ENCODE measurements around the gene NR6A1. TPM values are rescaled to one million over a fixed set of nuclear protein-coding genes. Genes with fewer than 3 reads are reported as not detected.
"Not testable (repeated sequence)": the region's sequence is repeated elsewhere in the genome, so short reads cannot be mapped to it uniquely, and the experiment has no call there.

The NR6A1 gene
- total RNA-seq, 1 experiment from 2014 or later = 0.91 TPM

GRCh38 chr9:124618476-124618875 lies 152.6 kb downstream of the NR6A1 start:
- DNase-seq (ENCODE audit: unreplicated experiment) = no peak
- no peaks in the 10 kb centered on the region for H3K36me3 Mint-ChIP-seq (ENCODE audit: insufficient read depth, unreplicated experiment)
- no peak for TF ChIP-seq CTCF (IDR thresholded peaks at IDR 0.05; ENCODE audit: unreplicated experiment)
- no peak overlapping the region for H3K4me3 Mint-ChIP-seq (ENCODE audit: unreplicated experiment)
- POLR2A ChIA-PET = interaction anchor here (1.7 to 2.3 kb wide), 2 partner anchors 34 to 40 kb away, joined by 6 to 11 read pairs; no protein-coding TSS in a partner anchor
- H3K27me3 Mint-ChIP-seq (ENCODE audit: insufficient read depth, unreplicated experiment) = no peaks in the 10 kb centered on the region
- peaks cover 16% of the 10 kb centered on the region for H3K4me1 Mint-ChIP-seq (ENCODE audit: insufficient read depth, unreplicated experiment)
- H3K9me3 Mint-ChIP-seq (ENCODE audit: unreplicated experiment) = no peaks in the 10 kb centered on the region
- intact Hi-C loops (cut with micrococcal nuclease) = no loop called here
- no TSS peak for BruUV-seq (replicated peaks)
- H3K27ac Mint-ChIP-seq (ENCODE audit: low read depth, unreplicated experiment) = no peak overlapping the region
- CTCF ChIA-PET = interaction anchor here (0.6 to 8.6 kb wide), 25 partner anchors 8 to 233 kb away, joined by 3 to 228 read pairs (median 11); no protein-coding TSS in a partner anchor

DNA sequence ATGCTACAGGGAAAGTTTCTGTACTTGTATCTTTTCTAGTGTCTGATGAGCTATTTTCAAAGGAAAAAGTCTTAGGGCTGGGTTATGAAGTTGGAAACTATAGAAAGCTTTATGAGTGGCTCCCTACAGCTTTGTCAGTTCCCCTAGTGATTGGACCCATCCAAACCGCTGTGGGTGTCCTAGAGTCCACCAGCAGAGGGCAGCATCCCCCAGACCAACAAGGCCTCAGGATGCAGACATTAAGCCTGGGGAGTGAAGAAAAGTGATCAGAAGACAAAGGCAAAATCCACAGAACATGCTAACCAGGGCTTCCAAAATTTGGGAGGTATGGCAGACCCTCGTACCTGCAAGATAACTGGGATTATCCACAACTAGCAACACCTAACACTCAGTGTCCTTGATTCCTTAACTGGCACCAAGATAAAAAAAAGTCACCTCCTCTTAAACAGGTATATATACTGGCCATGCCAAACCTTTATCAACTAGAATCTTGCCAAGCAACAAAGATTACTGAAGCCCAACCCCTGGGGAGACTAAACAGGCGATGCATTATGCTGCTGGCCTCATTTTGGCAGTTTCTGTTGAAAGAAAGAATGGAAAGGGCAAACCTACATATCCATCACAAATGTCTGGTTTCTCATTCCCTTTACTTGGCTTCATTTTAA lies 153.5 kb downstream of the NR6A1 start:
- Mint-ChIP-seq H3K9me3 (ENCODE audit: unreplicated experiment) (no peaks in the 10 kb centered on the region), H3K4me1 (ENCODE audit: insufficient read depth, unreplicated experiment) (peaks cover 13% of the 10 kb centered on the region), H3K4me3 (ENCODE audit: unreplicated experiment) (no peak overlapping the region), H3K36me3 (ENCODE audit: insufficient read depth, unreplicated experiment) (no peaks in the 10 kb centered on the region), H3K27ac (ENCODE audit: low read depth, unreplicated experiment) (no peak overlapping the region), H3K27me3 (ENCODE audit: insufficient read depth, unreplicated experiment) (no peaks in the 10 kb centered on the region)
- peak; percentile 85 for DNase-seq (ENCODE audit: unreplicated experiment)
- intact Hi-C loops (cut with micrococcal nuclease) = loop anchor here (1.0 kb wide), 4 partner anchors 41 to 137 kb away; no protein-coding TSS in a partner anchor
- no TSS peak for BruUV-seq (replicated peaks)
- CTCF ChIA-PET = interaction anchor here (0.6 to 8.6 kb wide), 55 partner anchors 9 to 1161 kb away, joined by 3 to 228 read pairs (median 6); no protein-coding TSS in a partner anchor
- POLR2A ChIA-PET = interaction anchor here (0.6 to 2.3 kb wide), 7 partner anchors 12 to 136 kb away, joined by 3 to 11 read pairs (median 5); no protein-coding TSS in a partner anchor
- peak; percentile 88 for TF ChIP-seq CTCF (IDR thresholded peaks at IDR 0.05; ENCODE audit: unreplicated experiment)

DNA sequence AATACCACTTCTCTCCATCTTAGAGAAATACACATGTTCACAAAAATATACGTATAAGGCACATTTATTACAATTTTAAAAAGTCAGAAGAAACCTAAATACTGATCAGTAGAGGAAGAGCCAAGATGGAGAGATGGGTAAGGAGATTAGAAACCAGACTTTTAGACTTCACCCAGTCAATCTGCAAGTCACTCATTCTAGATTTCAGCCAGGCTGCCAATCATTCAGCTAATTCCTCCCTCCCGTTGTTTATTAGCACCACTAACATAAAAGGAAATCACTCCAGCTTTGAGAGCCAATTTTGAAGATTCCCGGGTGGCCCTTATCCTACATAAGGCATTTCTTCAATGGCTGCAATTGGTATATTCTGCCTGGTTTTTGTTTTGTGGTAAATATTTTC lies 154.2 kb downstream of the NR6A1 start:
- no peak overlapping the region for H3K27ac Mint-ChIP-seq (ENCODE audit: low read depth, unreplicated experiment)
- no peaks in the 10 kb centered on the region for H3K9me3 Mint-ChIP-seq (ENCODE audit: unreplicated experiment)
- H3K27me3 Mint-ChIP-seq (ENCODE audit: insufficient read depth, unreplicated experiment) = no peaks in the 10 kb centered on the region
- DNase-seq (ENCODE audit: unreplicated experiment) = no peak
- TF ChIP-seq CTCF (IDR thresholded peaks at IDR 0.05; ENCODE audit: unreplicated experiment) = no peak
- intact Hi-C loops (cut with micrococcal nuclease) = loop anchor here (1.0 kb wide), 4 partner anchors 41 to 137 kb away; no protein-coding TSS in a partner anchor
- H3K36me3 Mint-ChIP-seq (ENCODE audit: insufficient read depth, unreplicated experiment) = no peaks in the 10 kb centered on the region
- peaks cover 6% of the 10 kb centered on the region for H3K4me1 Mint-ChIP-seq (ENCODE audit: insufficient read depth, unreplicated experiment)
- no peak overlapping the region for H3K4me3 Mint-ChIP-seq (ENCODE audit: unreplicated experiment)
- CTCF ChIA-PET = interaction anchor here (0.6 to 8.6 kb wide), 52 partner anchors 10 to 1162 kb away, joined by 3 to 228 read pairs (median 6); no protein-coding TSS in a partner anchor
- POLR2A ChIA-PET = interaction anchor here (0.6 to 2.3 kb wide), 8 partner anchors 11 to 137 kb away, joined by 3 to 11 read pairs (median 4); no protein-coding TSS in a partner anchor
- BruUV-seq (replicated peaks) = no TSS peak

DNA sequence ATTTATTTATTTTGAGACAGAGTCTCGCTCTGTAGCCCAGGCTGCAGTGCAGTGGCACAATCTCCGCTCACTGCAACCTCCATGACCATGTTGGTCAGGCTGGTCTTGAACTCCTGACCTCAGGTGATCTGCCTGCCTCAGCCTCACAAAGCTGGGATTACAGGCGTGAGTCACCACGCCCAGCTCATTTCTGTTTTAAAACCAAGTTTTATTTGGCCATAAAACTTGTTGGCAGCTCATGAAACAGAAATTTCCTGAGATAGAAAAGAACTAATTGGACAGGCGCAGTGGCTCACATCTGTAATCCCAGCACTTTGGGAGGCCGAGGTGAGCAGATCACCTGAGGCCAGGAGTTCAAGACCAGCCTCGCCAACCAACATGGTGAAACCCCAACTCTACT lies 155.3 kb downstream of the NR6A1 start:
- H3K4me3 Mint-ChIP-seq (ENCODE audit: unreplicated experiment); H3K9me3 Mint-ChIP-seq (ENCODE audit: unreplicated experiment); intact Hi-C loops (cut with micrococcal nuclease); H3K36me3 Mint-ChIP-seq (ENCODE audit: insufficient read depth, unreplicated experiment); DNase-seq (ENCODE audit: unreplicated experiment); BruUV-seq (replicated peaks); H3K27ac Mint-ChIP-seq (ENCODE audit: low read depth, unreplicated experiment); H3K4me1 Mint-ChIP-seq (ENCODE audit: insufficient read depth, unreplicated experiment); H3K27me3 Mint-ChIP-seq (ENCODE audit: insufficient read depth, unreplicated experiment): not testable (repeated sequence)
- ChIA-PET POLR2A (interaction anchor here (0.6 to 1.2 kb wide), 4 partner anchors 13 to 248 kb away, joined by 4 to 5 read pairs (median 4); no protein-coding TSS in a partner anchor), CTCF (interaction anchor here (0.6 to 8.6 kb wide), 12 partner anchors 11 to 159 kb away, joined by 3 to 228 read pairs (median 8); no protein-coding TSS in a partner anchor)
